ENCODE measurements around the gene ELAPOR2.
"Not testable (repeated sequence)": the region's sequence is repeated elsewhere in the genome, so short reads cannot be mapped to it uniquely, and the experiment has no call there.

ELAPOR2 gene

DNA sequence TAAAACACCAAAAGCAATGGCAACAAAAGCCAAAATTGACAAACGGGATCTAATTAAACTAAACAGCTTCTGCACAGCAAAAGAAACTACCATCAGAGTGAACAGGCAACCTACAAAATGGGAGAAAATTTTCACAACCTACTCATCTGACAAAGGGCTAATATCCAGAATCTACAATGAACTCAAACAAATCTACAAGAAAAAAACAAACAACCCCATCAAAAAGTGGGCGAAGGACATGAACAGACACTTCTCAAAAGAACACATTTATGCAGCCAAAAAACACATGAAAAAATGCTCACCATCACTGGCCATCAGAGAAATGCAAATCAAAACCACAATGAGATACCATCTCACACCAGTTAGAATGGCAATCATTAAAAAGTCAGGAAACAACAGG is 14.7 kb downstream of the ELAPOR2 start:
- DNase-seq, result not testable (repeated sequence)

DNA sequence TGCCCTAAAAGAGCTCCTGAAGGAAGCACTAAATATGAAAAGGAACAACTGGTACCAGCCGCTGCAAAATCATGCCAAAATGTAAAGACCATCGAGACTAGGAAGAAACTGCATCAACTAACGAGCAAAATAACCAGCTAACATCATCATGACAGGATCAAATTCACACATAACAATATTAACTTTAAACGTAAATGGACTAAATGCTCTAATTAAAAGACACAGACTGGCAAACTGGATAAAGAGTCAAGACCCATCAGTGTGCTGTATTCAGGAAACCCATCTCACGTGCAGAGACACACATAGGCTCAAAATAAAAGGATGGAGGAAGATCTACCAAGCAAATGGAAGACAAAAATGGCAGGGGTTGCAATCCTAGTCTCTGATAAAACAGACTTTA is 17.9 kb downstream of the ELAPOR2 start:
- not testable (repeated sequence) for DNase-seq

DNA sequence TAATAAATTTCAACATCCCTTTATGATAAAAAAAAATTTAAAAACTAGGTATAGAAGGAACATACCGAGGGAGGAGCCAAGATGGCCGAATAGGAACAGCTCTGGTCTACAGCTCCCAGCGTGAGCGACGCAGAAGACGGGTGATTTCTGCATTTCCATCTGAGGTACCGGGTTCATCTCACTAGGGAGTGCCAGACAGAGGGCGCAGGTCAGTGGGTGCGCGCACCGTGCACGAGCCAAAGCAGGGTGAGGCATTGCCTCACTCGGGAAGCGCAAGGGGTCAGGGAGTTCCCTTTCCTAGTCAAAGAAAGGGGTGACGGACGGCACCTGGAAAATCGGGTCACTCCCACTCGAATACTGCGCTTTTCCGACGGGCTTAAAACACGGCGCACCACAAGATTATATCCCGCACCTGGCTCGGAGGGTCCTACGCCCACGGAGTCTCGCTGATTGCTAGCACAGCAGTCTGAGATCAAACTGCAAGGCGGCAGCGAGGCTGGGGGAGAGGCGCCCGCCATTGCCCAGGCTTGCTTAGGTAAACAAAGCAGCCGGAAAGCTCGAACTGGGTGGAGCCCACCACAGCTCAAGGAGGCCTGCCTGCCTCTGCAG is 19.7 kb downstream of the ELAPOR2 start:
- DNase-seq, result peak; percentile 29

DNA sequence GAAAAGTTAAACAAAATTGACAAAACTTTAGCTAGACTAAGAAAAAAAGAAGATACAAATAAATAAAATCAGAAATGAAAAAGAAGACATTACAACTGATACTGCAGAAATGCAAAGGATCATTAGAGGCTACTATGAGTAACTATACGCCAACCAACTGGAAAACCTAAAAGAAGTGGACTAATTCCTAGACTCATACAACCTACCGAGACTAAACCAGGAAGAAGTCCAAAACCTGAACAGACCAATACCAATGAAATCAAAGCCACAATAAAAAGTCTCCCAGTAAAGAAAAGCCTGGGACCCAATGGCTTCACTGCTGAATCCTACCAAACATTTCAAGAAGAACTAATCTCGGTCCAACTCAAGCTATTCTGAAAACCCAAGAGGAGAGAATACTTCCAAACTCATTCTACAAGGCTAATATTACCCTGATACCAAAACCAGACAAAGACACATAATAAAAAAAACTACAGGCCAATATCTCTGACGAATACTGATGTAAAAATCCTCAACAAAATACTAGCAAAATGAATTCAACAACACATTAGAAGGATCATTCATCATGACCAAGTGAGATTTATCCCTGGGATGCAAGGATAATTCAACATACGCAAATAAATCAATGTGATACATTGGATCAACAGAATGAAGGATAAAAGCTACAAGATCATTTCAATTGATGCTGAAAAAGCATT is 20.3 kb downstream of the ELAPOR2 start:
- no peak for DNase-seq

DNA sequence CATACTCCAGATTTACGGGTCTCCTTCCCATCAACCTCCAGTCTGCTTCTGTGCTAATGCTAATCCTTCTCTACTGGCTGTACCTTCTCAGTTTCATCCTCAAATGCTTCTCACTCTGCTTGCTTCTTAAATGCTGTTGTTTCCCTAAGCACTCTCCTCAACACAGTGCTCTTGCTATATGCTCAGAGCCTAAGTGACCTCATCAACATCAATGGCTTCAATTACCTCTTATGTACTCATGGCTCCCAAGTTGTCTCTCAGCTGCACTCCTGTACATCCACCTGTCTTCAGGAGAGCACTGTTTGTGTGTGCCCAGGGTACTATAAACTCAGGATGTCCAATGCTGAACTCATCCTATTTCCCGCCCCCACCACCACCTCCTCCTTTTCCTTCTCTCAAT is 22.5 kb downstream of the ELAPOR2 start:
- DNase-seq, result no peak

DNA sequence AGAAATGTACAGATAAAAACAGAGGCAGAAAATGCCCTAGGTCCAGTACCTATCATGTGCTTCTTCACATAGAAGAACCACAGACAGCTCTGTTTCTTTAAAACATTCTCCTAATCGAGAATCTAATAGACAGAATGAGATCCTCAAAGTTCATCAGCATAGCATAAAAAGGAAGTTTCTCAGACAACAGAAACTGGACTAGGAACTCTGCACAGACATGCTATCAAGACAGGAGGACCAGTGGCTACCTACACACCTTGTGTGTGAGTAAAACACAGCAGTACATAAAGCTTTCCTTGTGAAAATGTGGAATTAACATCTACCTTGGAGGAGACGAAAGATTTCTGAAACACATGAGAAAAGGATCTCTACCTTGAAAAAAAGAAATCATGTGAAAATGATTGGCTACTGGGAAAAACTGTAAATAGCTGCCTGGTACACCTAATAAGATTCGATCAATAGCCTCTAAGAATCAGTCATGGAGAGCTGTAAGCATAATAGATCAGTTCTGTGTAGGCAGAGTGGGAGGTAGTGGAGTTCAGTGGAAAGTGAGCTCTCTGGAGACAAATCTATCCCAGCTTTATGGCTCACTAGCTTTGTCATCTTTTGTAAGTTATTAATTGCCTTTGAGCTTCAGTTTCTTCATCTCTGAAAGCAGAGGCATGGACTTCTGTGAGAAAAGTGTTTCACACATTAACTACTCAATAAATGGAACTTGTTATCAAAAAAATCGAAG is 26.7 kb downstream of the ELAPOR2 start:
- no peak for DNase-seq

DNA sequence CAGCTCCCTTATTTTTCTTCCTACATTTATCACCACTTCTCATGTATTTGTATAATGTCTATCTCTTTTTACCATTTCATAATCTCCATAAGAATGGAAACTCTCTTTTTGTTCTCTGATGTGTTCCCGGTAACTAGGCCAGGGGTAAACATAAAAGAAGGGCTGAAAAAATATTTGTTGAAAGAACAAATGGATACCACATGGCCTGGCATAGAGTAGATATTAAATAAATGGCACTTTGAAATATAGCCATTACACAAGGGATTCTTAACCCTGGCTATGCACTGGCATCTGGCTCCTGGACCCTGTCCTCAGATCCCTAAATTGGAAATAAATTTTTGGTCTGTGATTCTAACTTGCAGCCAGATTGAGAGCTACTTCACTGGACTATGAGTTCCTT is 30.4 kb downstream of the ELAPOR2 start:
- no peak for DNase-seq

DNA sequence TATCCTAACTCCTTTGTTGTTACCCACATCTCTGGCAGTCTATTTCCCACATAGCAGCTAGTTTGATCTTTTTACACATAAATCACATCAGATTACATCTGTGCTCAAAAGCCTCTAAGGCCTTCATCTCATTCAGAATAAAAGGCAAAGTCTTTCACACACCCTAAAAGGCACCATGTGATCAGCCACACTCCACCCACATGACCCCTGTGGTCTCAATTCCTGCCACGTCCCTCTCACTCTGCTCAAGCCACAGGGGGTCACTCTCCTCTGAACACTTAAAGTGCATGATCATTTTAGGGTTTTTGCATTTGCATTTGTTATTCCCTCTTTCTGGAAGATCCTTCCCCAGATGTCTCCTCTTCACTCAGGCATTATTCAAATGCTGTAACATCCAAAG is 30.8 kb downstream of the ELAPOR2 start:
- DNase-seq, result no peak

DNA sequence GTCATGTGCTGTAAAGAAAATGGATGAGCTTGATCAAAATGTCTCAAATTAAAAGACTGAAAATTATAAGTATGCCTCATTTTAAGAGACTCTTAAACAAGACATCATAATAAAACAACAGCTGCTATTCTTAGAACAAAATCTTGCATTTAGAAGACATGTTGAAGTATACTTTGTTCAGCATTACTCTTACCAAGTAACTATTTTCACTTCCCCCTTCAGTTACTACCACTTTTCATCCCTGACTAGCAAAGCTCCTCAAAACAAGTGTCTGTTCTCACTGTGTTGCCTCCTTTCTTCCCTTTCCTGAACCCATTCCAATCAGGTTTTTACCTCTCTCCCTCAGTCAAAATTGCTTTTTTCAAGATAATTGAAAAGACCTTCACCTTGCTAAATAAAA is 31.6 kb downstream of the ELAPOR2 start:
- no peak for DNase-seq

DNA sequence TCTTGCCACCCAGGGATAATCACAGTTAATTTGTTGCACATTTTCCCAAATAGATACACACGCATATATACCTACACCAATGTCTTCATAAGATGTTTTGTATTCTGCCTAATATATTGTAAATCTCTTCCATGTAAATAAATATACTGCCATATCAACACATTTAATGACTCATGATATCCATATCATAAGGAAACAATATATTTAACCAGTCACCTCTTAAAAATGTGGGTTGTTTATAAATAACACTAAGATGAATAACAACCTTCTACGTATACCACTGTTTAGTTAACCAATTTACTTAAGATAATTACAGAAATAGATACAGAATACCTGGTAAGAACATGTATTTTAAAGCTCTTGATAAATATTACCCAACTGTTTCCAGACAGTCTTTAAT is 38.2 kb downstream of the ELAPOR2 start:
- no peak for DNase-seq

DNA sequence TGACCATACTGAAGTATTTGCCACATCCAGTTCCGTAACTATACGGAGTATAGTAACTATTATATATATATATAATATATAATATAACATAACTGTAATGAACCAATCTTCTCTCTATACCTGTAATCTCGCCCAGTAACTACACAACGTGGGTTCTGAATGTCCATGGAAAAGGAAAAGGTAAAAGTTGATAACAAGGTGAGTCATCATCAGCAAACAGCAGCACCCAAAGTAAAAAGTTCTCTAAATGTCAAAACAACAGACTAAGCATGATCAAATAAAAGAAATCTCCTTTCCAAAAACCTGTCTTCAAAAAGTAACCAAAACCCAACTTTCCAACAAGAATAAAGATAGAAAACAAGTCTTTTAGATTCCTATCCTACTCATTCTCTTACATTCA is 42.8 kb downstream of the ELAPOR2 start:
- no peak for DNase-seq

DNA sequence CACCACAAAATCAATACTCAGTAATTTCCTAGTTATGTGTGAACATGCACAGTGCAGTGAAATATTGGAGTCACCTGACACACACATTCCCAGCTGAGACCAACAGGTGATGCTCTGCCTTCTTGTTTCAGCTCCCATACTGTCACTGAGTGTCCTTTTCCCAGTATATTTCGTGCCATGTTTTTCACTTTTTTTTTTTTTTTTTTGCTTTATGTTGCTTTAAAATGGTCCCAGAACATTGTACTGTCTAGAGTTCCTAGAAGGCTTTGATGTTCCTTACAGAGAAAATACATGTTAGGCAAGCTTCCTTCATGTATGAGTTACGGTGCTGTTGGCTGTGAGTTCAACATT is 45.6 kb downstream of the ELAPOR2 start:
- DNase-seq, result no peak

DNA sequence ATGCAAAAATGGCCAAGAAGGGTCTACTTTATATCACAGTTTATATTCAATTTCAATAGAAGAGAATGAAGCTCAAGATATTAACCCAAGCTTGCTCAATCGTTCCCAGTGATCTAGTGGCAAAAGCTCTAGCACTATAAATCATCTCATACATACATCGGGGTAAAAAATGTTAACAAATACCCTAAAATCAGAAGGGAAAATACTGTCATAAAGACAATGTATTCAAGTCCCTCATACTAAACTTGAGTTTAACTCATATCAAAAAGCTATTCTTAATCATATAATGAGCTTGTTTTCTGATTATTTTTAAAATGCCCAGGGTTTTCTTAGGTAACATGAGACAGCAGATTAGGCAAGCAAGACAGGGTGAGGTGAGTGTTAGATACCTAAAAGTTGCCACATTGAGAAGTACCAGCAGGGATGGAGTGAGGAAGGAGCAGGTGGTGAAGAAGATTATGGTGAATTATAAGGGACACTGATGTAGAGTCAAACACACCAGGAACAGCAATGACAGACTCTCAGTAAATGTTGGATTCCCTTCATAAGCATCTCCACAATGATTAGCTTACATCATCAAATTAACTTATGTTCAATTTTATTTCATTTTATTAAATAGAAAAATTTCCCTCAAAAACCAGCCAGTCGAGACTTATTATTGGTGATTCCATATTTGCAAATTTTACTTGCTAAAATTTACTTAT is 46.2 kb downstream of the ELAPOR2 start:
- DNase-seq, result no peak
